HAP-1 (cell line): Measurements from ENCODE around the gene HSFX1.
"Not testable (repeated sequence)": the region's sequence is repeated elsewhere in the genome, so short reads cannot be mapped to it uniquely, and the experiment has no call there.

Experiments
- DNase-seq, 2 experiments: peaks; one replicate each; pipeline ENCODE4 v3.0.0-alpha.2; 2016 to 2020; ENCODE audit warnings: low spot score in 2 of 2
- H3K27me3 ChIP-seq: fragments of 250-450 bp; sonication (Bioruptor Pico); 2 replicates; pipeline ENCODE4 v1.5.1; 2020; ENCODE audit warnings: low read depth, mild to moderate bottlenecking, moderate library complexity
- H3K36me3 ChIP-seq: fragments of 250-450 bp; sonication (Bioruptor Pico); replicated peaks from 2 replicates; pipeline ENCODE4 v1.5.1; 2020; ENCODE audit warnings: mild to moderate bottlenecking
- H3K4me1 ChIP-seq: fragments of 250-450 bp; sonication (Bioruptor Pico); 2 replicates; pipeline ENCODE4 v1.5.1; 2020; ENCODE audit warnings: mild to moderate bottlenecking
- H3K4me3 ChIP-seq: fragments of 250-450 bp; sonication (Bioruptor Pico); 2 replicates; pipeline ENCODE4 v1.5.1; 2020; ENCODE audit warnings: mild to moderate bottlenecking, moderate library complexity
- H3K9me3 ChIP-seq: fragments of 250-450 bp; sonication (Bioruptor Pico); 2 replicates; pipeline ENCODE4 v1.5.1; 2020; ENCODE audit warnings: mild to moderate bottlenecking, moderate library complexity
- in situ Hi-C: fragments of 300-500 bp; cut with MboI; formaldehyde crosslinking; loops from 3 replicates; pipeline ENCODE4 v1.14.3; 2020; ENCODE audit warnings: low sequenced_read_pairs, inconsistent platforms, mixed read lengths

Gene HSFX1

GRCh38 chrX:149773768-149774167, at the start of gene HSFX1:
Gene HSFX1, plus strand, starts transcription at chrX:149774068. Its CDS starts 614 bp downstream, at chrX:149774682.
- H3K9me3 ChIP-seq, H3K36me3 ChIP-seq, DNase-seq, H3K4me3 ChIP-seq, H3K4me1 ChIP-seq, in situ Hi-C loops, H3K27me3 ChIP-seq: not testable (repeated sequence)

GRCh38 chrX:149727308-149727707, 46.6 kb upstream of the HSFX1 start:
- DNase-seq, H3K36me3 ChIP-seq, H3K9me3 ChIP-seq, H3K4me3 ChIP-seq, in situ Hi-C loops, H3K27me3 ChIP-seq, H3K4me1 ChIP-seq: not testable (repeated sequence)

GRCh38 chrX:149742269-149742668, 31.6 kb upstream of the HSFX1 start:
- H3K4me1 ChIP-seq, H3K36me3 ChIP-seq, in situ Hi-C loops, DNase-seq, H3K9me3 ChIP-seq, H3K4me3 ChIP-seq, H3K27me3 ChIP-seq: not testable (repeated sequence)

- H3K4me1 ChIP-seq, in situ Hi-C loops, H3K27me3 ChIP-seq, DNase-seq, H3K9me3 ChIP-seq, H3K36me3 ChIP-seq, H3K4me3 ChIP-seq: not testable (repeated sequence)
These were observed 27.4 kb upstream of the HSFX1 start for GRCh38 chrX:149746390-149747007.

GRCh38 chrX:149757206-149758067, 16.4 kb upstream of the HSFX1 start:
- H3K4me3 ChIP-seq = no peak overlapping the region
- H3K4me1 ChIP-seq = no peaks in the 10 kb centered on the region
- in situ Hi-C loops = no loop called here
- no peaks in the 10 kb centered on the region for H3K9me3 ChIP-seq
- H3K36me3 ChIP-seq = no peaks in the 10 kb centered on the region
- DNase-seq = no peak
- H3K27me3 ChIP-seq = peaks cover 18% of the 10 kb centered on the region

- Histone ChIP-seq H3K9me3 (no peaks in the 10 kb centered on the region), H3K36me3 (no peaks in the 10 kb centered on the region), H3K27me3 (peaks cover 13% of the 10 kb centered on the region), H3K4me1 (no peaks in the 10 kb centered on the region), H3K4me3 (no peak overlapping the region)
- no peak for DNase-seq
- in situ Hi-C loops = no loop called here
These were observed 15.7 kb upstream of the HSFX1 start for GRCh38 chrX:149758068-149758714.

- H3K4me3 ChIP-seq, in situ Hi-C loops, H3K9me3 ChIP-seq, DNase-seq, H3K4me1 ChIP-seq, H3K36me3 ChIP-seq: not testable (repeated sequence)
- peaks cover 12% of the 10 kb centered on the region; the same call in 1 of the 2 replicates for H3K27me3 ChIP-seq
These were observed 15.2 kb upstream of the HSFX1 start for GRCh38 chrX:149758715-149759078.

- H3K27me3 ChIP-seq = peaks cover 3% of the 10 kb centered on the region; the same call in 1 of the 2 replicates
- in situ Hi-C loops = no loop called here
- DNase-seq = no peak
These were observed 14.0 kb upstream of the HSFX1 start for GRCh38 chrX:149759824-149760223.

GRCh38 chrX:149760965-149761364, 12.9 kb upstream of the HSFX1 start:
- H3K36me3 ChIP-seq = no peaks in the 10 kb centered on the region
- in situ Hi-C loops = no loop called here
- peaks cover 4% of the 10 kb centered on the region; the same call in 1 of the 2 replicates for H3K27me3 ChIP-seq
- no peak for DNase-seq
- H3K9me3 ChIP-seq = no peaks in the 10 kb centered on the region
- no peak overlapping the region for H3K4me3 ChIP-seq
- H3K4me1 ChIP-seq = no peaks in the 10 kb centered on the region

More at GRCh38 chrX:149759824-149760223, 14.0 kb upstream of the HSFX1 start:
- no peaks in the 10 kb centered on the region for H3K36me3 ChIP-seq
- H3K4me3 ChIP-seq = no peak overlapping the region
- no peaks in the 10 kb centered on the region for H3K9me3 ChIP-seq
- H3K4me1 ChIP-seq = no peaks in the 10 kb centered on the region

- DNase-seq, H3K4me3 ChIP-seq, H3K27me3 ChIP-seq, H3K4me1 ChIP-seq, in situ Hi-C loops, H3K9me3 ChIP-seq, H3K36me3 ChIP-seq: not testable (repeated sequence)
These were observed 11.8 kb upstream of the HSFX1 start for GRCh38 chrX:149761858-149762674.

GRCh38 chrX:149762696-149763614, 10.9 kb upstream of the HSFX1 start:
- Histone ChIP-seq H3K4me1 (no peaks in the 10 kb centered on the region), H3K9me3 (no peaks in the 10 kb centered on the region), H3K36me3 (no peaks in the 10 kb centered on the region), H3K27me3 (peaks cover 4% of the 10 kb centered on the region; the same call in 1 of the 2 replicates), H3K4me3 (no peak overlapping the region)
- DNase-seq = no peak
- in situ Hi-C loops = no loop called here

GRCh38 chrX:149770344-149770743, 3.5 kb upstream of the HSFX1 start:
- H3K27me3 ChIP-seq, in situ Hi-C loops, H3K4me1 ChIP-seq, DNase-seq, H3K36me3 ChIP-seq, H3K4me3 ChIP-seq, H3K9me3 ChIP-seq: not testable (repeated sequence)

GRCh38 chrX:149773026-149773425, 842 bp upstream of the HSFX1 start:
- H3K4me3 ChIP-seq, in situ Hi-C loops, H3K4me1 ChIP-seq, H3K27me3 ChIP-seq, H3K9me3 ChIP-seq, H3K36me3 ChIP-seq, DNase-seq: not testable (repeated sequence)
